T-helper 1 cell treated with Interleukin-12 subunit alpha and Interleukin-12 subunit beta and Interleukin-4 antibody, amounts not matched to agents 30 ng/mL and 1 ng/mL, for 36 hours (primary cell): ENCODE data around the gene MATN1. TPM values are rescaled to one million over a fixed set of nuclear protein-coding genes. Genes with fewer than 3 reads are reported as not detected.

Experiments
- intact Hi-C: fragments of 100-400 bp; cut with micrococcal nuclease; formaldehyde crosslinking; loops from one replicate; pipeline ENCODE4 v1.15.1; 2024
- total RNA-seq: library from RNA; stranded (reverse); gene quantifications from 2 replicates; pipeline ENCODE4 v1.2.3, GENCODE V29; 2022

MATN1 gene
- total RNA-seq, 1 donor from 2014 or later = not detected

GRCh38 chr1:30686236-30686935, 37.0 kb downstream of the MATN1 start:
- intact Hi-C loops = no loop called here

- intact Hi-C loops = no loop called here
Observed at GRCh38 chr1:30685796-30686165, 37.6 kb downstream of the MATN1 start.

GRCh38 chr1:30684881-30685795, 38.2 kb downstream of the MATN1 start:
- intact Hi-C loops = no loop called here

- intact Hi-C loops = no loop called here
Observed at GRCh38 chr1:30684259-30684658, 39.1 kb downstream of the MATN1 start.

GRCh38 chr1:30683699-30684098, 39.7 kb downstream of the MATN1 start:
- intact Hi-C loops = no loop called here

- intact Hi-C loops = no loop called here
Observed at GRCh38 chr1:30682396-30683275, 40.7 kb downstream of the MATN1 start.

- intact Hi-C loops = no loop called here
Observed at GRCh38 chr1:30681782-30682181, 41.6 kb downstream of the MATN1 start.

- intact Hi-C loops = no loop called here
Observed at GRCh38 chr1:30680879-30681278, 42.5 kb downstream of the MATN1 start.

GRCh38 chr1:30680429-30680828, 43.0 kb downstream of the MATN1 start:
- intact Hi-C loops = no loop called here

- intact Hi-C loops = no loop called here
Observed at GRCh38 chr1:30679976-30680305, 43.4 kb downstream of the MATN1 start.

GRCh38 chr1:30679201-30679975, 44.0 kb downstream of the MATN1 start:
- intact Hi-C loops = no loop called here

- intact Hi-C loops = no loop called here
Observed at GRCh38 chr1:30678209-30678608, 45.2 kb downstream of the MATN1 start.

- intact Hi-C loops = no loop called here
Observed at GRCh38 chr1:30677471-30677870, 45.9 kb downstream of the MATN1 start.

- intact Hi-C loops = no loop called here
Observed at GRCh38 chr1:30675761-30676160, 47.6 kb downstream of the MATN1 start.

GRCh38 chr1:30675289-30675688, 48.1 kb downstream of the MATN1 start:
- intact Hi-C loops = no loop called here

GRCh38 chr1:30673395-30673794, 50.0 kb downstream of the MATN1 start:
- intact Hi-C loops = no loop called here

GRCh38 chr1:30672661-30673060, 50.7 kb downstream of the MATN1 start:
- intact Hi-C loops = no loop called here

GRCh38 chr1:30670240-30671060, 52.9 kb downstream of the MATN1 start:
- intact Hi-C loops = no loop called here

GRCh38 chr1:30668546-30669327, 54.6 kb downstream of the MATN1 start:
- intact Hi-C loops = no loop called here
